Psoas muscle (tissue), 8 donors: ENCODE results near the gene AKR1A1. TPM values are rescaled to one million over a fixed set of nuclear protein-coding genes. Genes with fewer than 3 reads are reported as not detected.

ENCODE experiments used
- ATAC-seq, 4 donors: fragments of 200-7000 bp; cut with Tn5 transposase; one replicate each; pipeline ENCODE4 v1.9.1; 2020; ENCODE audit warnings: moderate library complexity in 3 of 4, mild to moderate bottlenecking in 2 of 4
- DNase-seq, 2 donors: peaks; one replicate each; pipeline ENCODE4 v3.0.0-alpha.2; 2020
- H3K27ac ChIP-seq: fragments of 200-600 bp; one replicate; pipeline ENCODE4 v1.8.0; 2022
- H3K27me3 ChIP-seq, 3 donors: fragments of 200-600 bp in 1 of 3; one replicate each; pipeline versions ENCODE4 v1.6.1 to v1.8.0; 2013 to 2022; ENCODE audit warnings: low read length in 2 of 3, mild to moderate bottlenecking in 2 of 3, moderate library complexity in 1 of 3; ENCODE audit not compliant: insufficient read depth in 3 of 3
- H3K36me3 ChIP-seq, 2 donors: fragments of 200-600 bp in 1 of 2; one replicate each; pipeline versions ENCODE4 v1.6.1 to v1.8.0; 2013 to 2022; ENCODE audit warnings: low read depth in 1 of 2, mild to moderate bottlenecking in 1 of 2, moderate library complexity in 1 of 2; ENCODE audit not compliant: insufficient read depth in 1 of 2
- H3K4me1 ChIP-seq: fragments of 200-600 bp; one replicate; pipeline ENCODE4 v1.8.0; 2022
- H3K4me3 ChIP-seq: fragments of 200-600 bp; one replicate; pipeline ENCODE4 v1.8.0; 2022; ENCODE audit warnings: mild to moderate bottlenecking
- H3K9me3 ChIP-seq: fragments of 200-600 bp; one replicate; pipeline ENCODE4 v1.8.0; 2022
- WGBS, 3 donors: extraction: QIAGEN DNeasy Blood & Tissue Kit; methylation state at CpG; one replicate each; pipeline versions ENCODE4 v1.1.6 to v1.1.7; 2013; 5-methylcytosine and 5-hydroxymethylcytosine counted together
- intact Hi-C, 2 donors: fragments of 100-400 bp; cut with DNase I; formaldehyde crosslinking; loops; one replicate each; pipeline versions ENCODE4 v1.11.0 to v1.14.2; 2022
- polyA plus RNA-seq, 3 donors: library from polyadenylated mRNA; stranded (reverse); fragments of 200-250 nt; gene quantifications; one replicate each; pipeline ENCODE4 v1.2.3, GENCODE V29; 2013
- total RNA-seq, 4 donors: library from RNA; stranded (reverse); fragmentation: NEBNext Ultra II Directional in 2 of 4; extraction: Animal tissue kit (Norgen Biotek cat#: 25700) in 2 of 4; gene quantifications; one replicate each; pipeline versions ENCODE4 v1.2.1 to v1.2.4, GENCODE V29; 2021 to 2023
- TF ChIP-seq, protein P1 (sequence below): fragments of 200-600 bp; IDR thresholded peaks from one replicate; pipeline ENCODE4 v1.8.0; 2022; ENCODE audit warnings: antibody characterized with exemption
- donor health status: healthy with polysubstance abuse.
- donor health status: DM: no; HTN: no; CAD: no; lungs with moderate emphysema.
- donor health status: Bipolar disorder and iron deficiency.
- donor health status: healthy.
- donor health status: DM: yes; HTN: yes; CAD: no.
- donor health status: DM: no; HTN: no; CAD: no.
- donor health status: DM: no; HTN: no; CAD: no.
- donor health status: DM: yes; HTN: yes; CAD: no.

The AKR1A1 gene
- total and polyA plus RNA-seq, 7 donors = 35.6 to 91.5 (median 46.6) TPM

DNA sequence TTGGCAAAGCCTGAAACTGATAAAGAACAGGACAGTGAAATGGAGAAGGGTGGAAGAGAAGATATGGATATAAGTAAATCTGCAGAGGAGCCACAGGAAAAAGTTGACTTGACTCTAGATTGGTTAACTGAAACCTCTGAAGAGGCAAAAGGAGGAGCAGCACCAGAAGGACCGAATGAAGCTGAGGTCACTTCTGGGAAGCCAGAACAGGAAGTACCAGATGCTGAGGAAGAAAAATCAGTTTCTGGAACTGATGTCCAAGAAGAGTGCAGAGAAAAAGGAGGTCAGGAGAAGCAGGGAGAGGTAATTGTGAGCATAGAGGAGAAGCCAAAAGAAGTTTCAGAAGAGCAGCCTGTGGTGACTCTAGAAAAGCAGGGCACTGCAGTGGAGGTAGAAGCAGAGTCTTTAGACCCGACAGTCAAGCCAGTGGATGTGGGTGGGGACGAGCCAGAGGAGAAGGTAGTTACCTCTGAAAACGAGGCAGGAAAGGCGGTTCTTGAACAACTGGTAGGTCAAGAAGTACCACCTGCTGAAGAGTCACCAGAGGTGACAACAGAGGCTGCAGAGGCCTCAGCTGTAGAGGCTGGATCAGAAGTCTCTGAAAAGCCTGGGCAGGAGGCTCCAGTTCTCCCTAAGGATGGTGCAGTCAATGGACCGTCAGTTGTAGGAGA lies 56.9 kb downstream of the AKR1A1 start:
- TF ChIP-seq, protein P1, sequence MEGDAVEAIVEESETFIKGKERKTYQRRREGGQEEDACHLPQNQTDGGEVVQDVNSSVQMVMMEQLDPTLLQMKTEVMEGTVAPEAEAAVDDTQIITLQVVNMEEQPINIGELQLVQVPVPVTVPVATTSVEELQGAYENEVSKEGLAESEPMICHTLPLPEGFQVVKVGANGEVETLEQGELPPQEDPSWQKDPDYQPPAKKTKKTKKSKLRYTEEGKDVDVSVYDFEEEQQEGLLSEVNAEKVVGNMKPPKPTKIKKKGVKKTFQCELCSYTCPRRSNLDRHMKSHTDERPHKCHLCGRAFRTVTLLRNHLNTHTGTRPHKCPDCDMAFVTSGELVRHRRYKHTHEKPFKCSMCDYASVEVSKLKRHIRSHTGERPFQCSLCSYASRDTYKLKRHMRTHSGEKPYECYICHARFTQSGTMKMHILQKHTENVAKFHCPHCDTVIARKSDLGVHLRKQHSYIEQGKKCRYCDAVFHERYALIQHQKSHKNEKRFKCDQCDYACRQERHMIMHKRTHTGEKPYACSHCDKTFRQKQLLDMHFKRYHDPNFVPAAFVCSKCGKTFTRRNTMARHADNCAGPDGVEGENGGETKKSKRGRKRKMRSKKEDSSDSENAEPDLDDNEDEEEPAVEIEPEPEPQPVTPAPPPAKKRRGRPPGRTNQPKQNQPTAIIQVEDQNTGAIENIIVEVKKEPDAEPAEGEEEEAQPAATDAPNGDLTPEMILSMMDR = no peak
- DNase-seq (no peak), ATAC-seq (no peak)
- Histone ChIP-seq H3K4me3 (no peak overlapping the region), H3K36me3 (peaks cover 0 to 78% of the 10 kb centered on the region in 2 donors), H3K9me3 (no peaks in the 10 kb centered on the region), H3K27me3 (no peaks in the 10 kb centered on the region), H3K4me1 (no peaks in the 10 kb centered on the region), H3K27ac (no peak overlapping the region)
- intact Hi-C loops = no loop called here
- 70 to 86% (median 75%) methylated on average over 6 of the region's 6 CpGs for WGBS, 3 donors

- TF ChIP-seq, protein P1 = no peak
- ATAC-seq = no peak
- Histone ChIP-seq H3K27me3 (no peaks in the 10 kb centered on the region), H3K36me3 (peaks cover 0 to 80% of the 10 kb centered on the region in 2 donors), H3K9me3 (no peaks in the 10 kb centered on the region), H3K4me1 (no peaks in the 10 kb centered on the region), H3K27ac (no peak overlapping the region), H3K4me3 (no peak overlapping the region)
- intact Hi-C loops = no loop called here
- no peak for DNase-seq
- 78 to 84% (median 80%) methylated on average over 5 of the region's 5 CpGs for WGBS, 3 donors
Observed at GRCh38 chr1:45608175-45609156, 57.8 kb downstream of the AKR1A1 start.

- TF ChIP-seq, protein P1 = no peak
- peaks cover 4 to 88% of the 10 kb centered on the region in 2 donors for H3K36me3 ChIP-seq
- no peaks in the 10 kb centered on the region for H3K9me3 ChIP-seq
- no peaks in the 10 kb centered on the region for H3K4me1 ChIP-seq
- H3K27ac ChIP-seq = no peak overlapping the region
- 93 to 97% (median 96%) methylated on average over 10 of the region's 10 CpGs for WGBS, 3 donors
- H3K4me3 ChIP-seq = no peak overlapping the region
- DNase-seq (no peak), ATAC-seq (no peak)
- H3K27me3 ChIP-seq = no peaks in the 10 kb centered on the region
- intact Hi-C loops = no loop called here
Observed at GRCh38 chr1:45610589-45611226, 60.1 kb downstream of the AKR1A1 start.

DNA sequence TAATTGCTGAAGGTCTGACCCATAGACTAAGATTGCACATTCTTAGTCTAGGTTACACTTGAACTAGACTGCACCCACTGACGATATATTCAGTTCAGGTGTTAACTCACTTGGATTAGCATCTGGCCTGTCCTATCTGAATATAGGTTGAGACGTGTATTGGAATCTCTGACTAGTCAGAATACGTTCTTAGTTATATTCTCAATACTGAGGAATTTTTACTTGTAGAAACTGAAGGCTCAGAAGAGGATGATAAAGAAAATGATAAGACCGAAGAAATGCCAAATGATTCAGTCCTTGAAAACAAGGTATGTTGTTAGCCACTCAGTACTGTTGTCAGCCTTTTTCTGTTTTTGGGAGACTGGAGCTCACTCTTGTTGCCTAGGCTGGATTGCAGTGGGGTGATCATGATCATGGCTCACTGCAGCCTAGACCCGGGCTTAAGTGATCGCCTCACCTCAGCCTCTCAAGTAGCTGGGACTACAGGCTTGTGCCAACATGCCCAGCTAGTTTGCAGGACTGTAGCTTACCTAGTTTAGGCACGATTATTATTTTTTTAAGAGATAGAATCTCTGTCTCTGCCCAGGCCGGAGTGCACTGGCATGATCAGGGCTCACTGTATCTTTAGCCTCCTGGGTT lies 62.4 kb downstream of the AKR1A1 start:
- DNase-seq (no peak), ATAC-seq (no peak)
- TF ChIP-seq, protein P1 = no peak
- H3K36me3 ChIP-seq = peaks cover 15 to 88% of the 10 kb centered on the region in 2 donors
- no peaks in the 10 kb centered on the region for H3K9me3 ChIP-seq
- intact Hi-C loops = no loop called here
- no peaks in the 10 kb centered on the region for H3K4me1 ChIP-seq
- no peak overlapping the region for H3K27ac ChIP-seq
- no peak overlapping the region for H3K4me3 ChIP-seq
- no peaks in the 10 kb centered on the region for H3K27me3 ChIP-seq
- WGBS, 3 donors = 83 to 92% (median 85%) methylated on average over 8 of the region's 8 CpGs
